Neuronal stem cell (in vitro differentiated cells): ENCODE results near the gene TMEM158.
A peak's percentile ranks its signal among the peaks of the same experiment; 100 is the strongest.

Source experiments
- DNase-seq: peaks from one replicate; pipeline ENCODE4 v3.0.0-alpha.2; 2013; ENCODE audit warnings: low spot score
- H2AFZ ChIP-seq: one replicate; pipeline ENCODE4 v1.6.1; 2013; ENCODE audit warnings: mild to moderate bottlenecking, low read length, inconsistent platforms
- H2AK5ac ChIP-seq: 2 replicates; pipeline ENCODE4 v1.6.1; 2013; ENCODE audit warnings: low read depth, mild to moderate bottlenecking, inconsistent platforms, low read length, moderate library complexity, mixed read lengths
- H2BK120ac ChIP-seq: 2 replicates; pipeline ENCODE4 v1.6.1; 2013; ENCODE audit warnings: low read depth, mild to moderate bottlenecking, inconsistent platforms, low read length, moderate library complexity, mixed read lengths
- H2BK12ac ChIP-seq: one replicate; pipeline ENCODE4 v1.6.1; 2013; ENCODE audit warnings: low read length, inconsistent platforms
- H2BK15ac ChIP-seq: 2 replicates; pipeline ENCODE4 v1.6.1; 2013; ENCODE audit warnings: mild to moderate bottlenecking, low read length, inconsistent platforms, mixed read lengths
- H2BK5ac ChIP-seq: one replicate; pipeline ENCODE4 v1.6.1; 2013; ENCODE audit warnings: inconsistent platforms, mild to moderate bottlenecking, low read length, moderate library complexity
- H3K14ac ChIP-seq: one replicate; pipeline ENCODE4 v1.6.1; 2013; ENCODE audit warnings: low read length, inconsistent platforms
- H3K18ac ChIP-seq: 2 replicates; pipeline ENCODE4 v1.6.1; 2013; ENCODE audit warnings: low read length, inconsistent platforms
- H3K23ac ChIP-seq: 2 replicates; pipeline ENCODE4 v1.6.1; 2013; ENCODE audit warnings: low read depth, mild to moderate bottlenecking, mixed read lengths, low read length, inconsistent platforms; ENCODE audit not compliant: poor library complexity
- H3K27ac ChIP-seq: replicated peaks from 3 replicates; pipeline ENCODE4 v1.5.1; 2013; ENCODE audit warnings: low read length, inconsistent platforms
- H3K27me3 ChIP-seq, 3 experiments: 2 replicates each; pipeline ENCODE4 v1.6.1; 2013; ENCODE audit warnings: low read length in 3 of 3, mild to moderate bottlenecking in 2 of 3, inconsistent platforms in 1 of 3, low read depth in 1 of 3, mixed read lengths in 1 of 3, moderate library complexity in 1 of 3; ENCODE audit not compliant: control insufficient read depth in 3 of 3, insufficient read depth in 3 of 3
- H3K36me3 ChIP-seq, 2 donors: replicated peaks in 1 of 2; 2 replicates each; pipeline ENCODE4 v1.6.1; 2013; ENCODE audit warnings: low read length in 2 of 2; ENCODE audit not compliant: control insufficient read depth in 2 of 2, insufficient read depth in 2 of 2
- H3K4ac ChIP-seq: 2 replicates; pipeline ENCODE4 v1.6.1; 2013; ENCODE audit warnings: inconsistent platforms, mild to moderate bottlenecking, low read length, moderate library complexity
- H3K4me1 ChIP-seq, 2 donors: 1 replicate in 1 of 2; 2 replicates in 1 of 2; pipeline ENCODE4 v1.6.1; 2013; ENCODE audit warnings: low read length in 2 of 2, low read depth in 1 of 2; ENCODE audit not compliant: control insufficient read depth in 2 of 2, insufficient read depth in 1 of 2
- H3K4me2 ChIP-seq: one replicate; pipeline ENCODE4 v1.6.1; 2013; ENCODE audit warnings: mild to moderate bottlenecking, low read length, inconsistent platforms; ENCODE audit not compliant: insufficient read depth, poor library complexity, severe bottlenecking
- H3K4me3 ChIP-seq, 2 donors: 2 replicates each; pipeline ENCODE4 v1.5.1; 2013; ENCODE audit warnings: low read length in 2 of 2, mild to moderate bottlenecking in 2 of 2, inconsistent platforms in 1 of 2, moderate library complexity in 1 of 2
- H3K79me1 ChIP-seq: one replicate; pipeline ENCODE4 v1.6.1; 2013; ENCODE audit warnings: low read depth, mild to moderate bottlenecking, inconsistent platforms, low read length, moderate library complexity
- H3K9ac ChIP-seq: one replicate; pipeline ENCODE4 v1.6.1; 2013; ENCODE audit warnings: mild to moderate bottlenecking, low read depth, low read length, inconsistent platforms; ENCODE audit not compliant: poor library complexity
- H3K9me3 ChIP-seq, 2 donors: replicated peaks in 1 of 2; 2 replicates each; pipeline versions ENCODE3 to v1.6.1; 2013; ENCODE audit warnings: low read length in 2 of 2, mild to moderate bottlenecking in 2 of 2, inconsistent platforms in 1 of 2, low read depth in 1 of 2, mixed read lengths in 1 of 2, moderate library complexity in 1 of 2; ENCODE audit not compliant: control insufficient read depth in 2 of 2, insufficient read depth in 1 of 2
- H4K8ac ChIP-seq: one replicate; pipeline ENCODE4 v1.6.1; 2013; ENCODE audit warnings: low read depth, mild to moderate bottlenecking, inconsistent platforms, low read length, moderate library complexity
- H4K91ac ChIP-seq: one replicate; pipeline ENCODE4 v1.6.1; 2013; ENCODE audit warnings: low read length, low read depth, mild to moderate bottlenecking, inconsistent platforms; ENCODE audit not compliant: poor library complexity
- WGBS, 2 donors: extraction: QIAGEN DNeasy Blood & Tissue Kit; methylation state at CpG; one replicate each; pipeline ENCODE4 v1.1.7; 2013; ENCODE audit warnings: missing lambda C conversion rate in 2 of 2, mixed read lengths in 1 of 2; ENCODE audit not compliant: insufficient read length in 2 of 2, insufficient replicate concordance in 1 of 2; ENCODE audit errors: extremely low coverage in 2 of 2; 5-methylcytosine and 5-hydroxymethylcytosine counted together

TMEM158 gene

GRCh38 chr3:45187694-45188141 lies 38.4 kb downstream of the TMEM158 start:
- Histone ChIP-seq H2AFZ (no peak overlapping the region), H2BK5ac (no peak overlapping the region), H3K4me3 (no peak overlapping the region), H4K8ac (no peak overlapping the region), H3K9ac (no peak overlapping the region), H4K91ac (no peak overlapping the region), H3K14ac (no peak overlapping the region), H3K36me3 (no peaks in the 10 kb centered on the region), H2BK12ac (no peak overlapping the region), H3K27me3 (no peaks in the 10 kb centered on the region), H3K23ac (no peak overlapping the region), H3K4me1 (peaks cover 5 to 6% of the 10 kb centered on the region in 2 donors), H3K4me2 (no peak overlapping the region), H3K4ac (no peak overlapping the region), H3K9me3 (no peaks in the 10 kb centered on the region), H3K27ac (no peak overlapping the region), H3K79me1 (peaks cover 2% of the 10 kb centered on the region), H3K18ac (no peak overlapping the region), H2BK15ac (no peak overlapping the region), H2AK5ac (no peak overlapping the region), H2BK120ac (no peak overlapping the region)
- no CpG with 5 or more reads among the region's 3 CpGs for WGBS, 2 donors
- no peak for DNase-seq

- no CpG with 5 or more reads among the region's 6 CpGs for WGBS, 2 donors
- H2BK120ac ChIP-seq, result no peak overlapping the region
Measured at GRCh38 chr3:45186871-45187270, 39.2 kb downstream of the TMEM158 start.

GRCh38 chr3:45185461-45185860 lies 40.6 kb downstream of the TMEM158 start:
- Histone ChIP-seq H2BK12ac (no peak overlapping the region), H3K4me2 (no peak overlapping the region), H4K8ac (no peak overlapping the region), H2BK15ac (no peak overlapping the region), H2AK5ac (no peak overlapping the region), H3K14ac (no peak overlapping the region), H4K91ac (no peak overlapping the region), H3K9me3 (no peaks in the 10 kb centered on the region), H2BK120ac (no peak overlapping the region), H3K18ac (no peak overlapping the region), H3K9ac (no peak overlapping the region), H2AFZ (no peak overlapping the region), H2BK5ac (no peak overlapping the region), H3K27me3 (no peaks in the 10 kb centered on the region), H3K4me1 (peaks cover 4 to 5% of the 10 kb centered on the region in 2 donors), H3K27ac (no peak overlapping the region), H3K23ac (no peak overlapping the region), H3K4ac (no peak overlapping the region), H3K4me3 (no peak overlapping the region), H3K36me3 (no peaks in the 10 kb centered on the region), H3K79me1 (peaks cover 2% of the 10 kb centered on the region)
- DNase-seq, result no peak
- no CpG with 5 or more reads among the region's 5 CpGs for WGBS, 2 donors

More at GRCh38 chr3:45186871-45187270, 39.2 kb downstream of the TMEM158 start:
- no peak overlapping the region for H4K91ac ChIP-seq
- H2AK5ac ChIP-seq, result no peak overlapping the region
- H3K4me3 ChIP-seq, result peak overlapping the region in 1 of 2 donors; percentile 34
- no peak overlapping the region for H3K4me2 ChIP-seq
- H3K14ac ChIP-seq, result no peak overlapping the region
- H3K4me1 ChIP-seq, result peaks cover 5 to 6% of the 10 kb centered on the region in 2 donors
- DNase-seq, result no peak
- H3K79me1 ChIP-seq, result peaks cover 2% of the 10 kb centered on the region
- no peaks in the 10 kb centered on the region for H3K9me3 ChIP-seq
- H4K8ac ChIP-seq, result no peak overlapping the region
- no peak overlapping the region for H3K27ac ChIP-seq
- H3K18ac ChIP-seq, result no peak overlapping the region
- no peak overlapping the region for H3K9ac ChIP-seq
- no peak overlapping the region for H2BK15ac ChIP-seq
- no peak overlapping the region for H2AFZ ChIP-seq
- no peak overlapping the region for H3K4ac ChIP-seq
- H2BK12ac ChIP-seq, result no peak overlapping the region
- H3K23ac ChIP-seq, result peak overlapping the region; percentile 6
- no peaks in the 10 kb centered on the region for H3K27me3 ChIP-seq
- H2BK5ac ChIP-seq, result no peak overlapping the region
- H3K36me3 ChIP-seq, result no peaks in the 10 kb centered on the region

DNA sequence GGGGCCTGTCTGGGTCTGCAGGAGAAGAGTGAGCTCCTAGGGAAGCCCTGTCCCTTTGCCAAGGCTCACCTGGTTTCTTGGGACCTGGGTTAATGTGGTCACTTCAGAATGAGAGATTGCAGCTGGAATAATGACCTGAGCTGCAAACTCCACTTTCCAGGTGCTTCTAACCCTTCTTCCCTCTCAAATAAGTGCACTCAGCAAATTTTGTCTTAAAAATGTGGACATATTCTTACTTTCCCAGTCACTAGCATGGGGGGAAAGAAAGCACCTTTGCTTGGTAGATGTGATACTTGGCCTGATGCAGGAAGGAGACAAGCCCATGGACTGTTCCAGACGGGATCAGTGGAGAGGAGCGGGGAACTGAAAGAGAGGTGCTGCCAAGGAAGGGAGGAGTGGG lies 41.0 kb downstream of the TMEM158 start:
- Histone ChIP-seq H3K4me2 (no peak overlapping the region), H3K4me1 (peaks cover 4 to 5% of the 10 kb centered on the region in 2 donors)
- WGBS, 2 donors, result no CpG with 5 or more reads among the region's 2 CpGs

More for the DNA sequence above, 41.0 kb downstream of the TMEM158 start:
- Histone ChIP-seq H3K27me3 (no peaks in the 10 kb centered on the region), H3K4me3 (no peak overlapping the region), H2BK15ac (no peak overlapping the region), H3K9ac (no peak overlapping the region), H3K27ac (no peak overlapping the region), H2BK5ac (no peak overlapping the region), H2BK120ac (no peak overlapping the region), H3K36me3 (no peaks in the 10 kb centered on the region), H4K8ac (no peak overlapping the region), H4K91ac (no peak overlapping the region), H3K4ac (no peak overlapping the region), H2BK12ac (no peak overlapping the region), H2AFZ (no peak overlapping the region), H3K14ac (no peak overlapping the region), H3K9me3 (no peaks in the 10 kb centered on the region), H3K23ac (no peak overlapping the region), H3K18ac (no peak overlapping the region), H3K79me1 (peaks cover under 1% of the 10 kb centered on the region), H2AK5ac (no peak overlapping the region)
- DNase-seq, result no peak
